Fibroblast of the conjunctiva (primary cell): ENCODE measurements around the gene HEXB.
A peak's percentile ranks its signal among the peaks of the same experiment; 100 is the strongest.
"Not testable (repeated sequence)": the region's sequence is repeated elsewhere in the genome, so short reads cannot be mapped to it uniquely, and the experiment has no call there.

Source experiments
- DNase-seq: peaks from one replicate; pipeline ENCODE4 v3.0.0-alpha.2; 2010; ENCODE audit warnings: low read depth

Gene HEXB

GRCh38 chr5:74659172-74659571 is 25.9 kb upstream of the HEXB start:
- no peak for DNase-seq

- DNase-seq, result no peak
Measured at GRCh38 chr5:74660140-74660539, 24.9 kb upstream of the HEXB start.

GRCh38 chr5:74660873-74661272 is 24.2 kb upstream of the HEXB start:
- DNase-seq, result no peak

GRCh38 chr5:74664551-74664950 is 20.5 kb upstream of the HEXB start:
- no peak for DNase-seq

GRCh38 chr5:74665273-74665672 is 19.8 kb upstream of the HEXB start:
- no peak for DNase-seq

GRCh38 chr5:74665816-74666215 is 19.2 kb upstream of the HEXB start:
- no peak for DNase-seq

GRCh38 chr5:74667396-74667795 is 17.6 kb upstream of the HEXB start:
- no peak for DNase-seq

- no peak for DNase-seq
Measured at GRCh38 chr5:74669821-74670220, 15.2 kb upstream of the HEXB start.

GRCh38 chr5:74670396-74671038 is 14.5 kb upstream of the HEXB start:
- DNase-seq, result no peak

GRCh38 chr5:74672215-74672877 is 12.7 kb upstream of the HEXB start:
- no peak for DNase-seq

- peak; percentile 64 for DNase-seq
Measured at GRCh38 chr5:74673011-74673790, 11.8 kb upstream of the HEXB start.

GRCh38 chr5:74676466-74676865 is 8.6 kb upstream of the HEXB start:
- DNase-seq, result not testable (repeated sequence)

GRCh38 chr5:74678123-74678522 is 6.9 kb upstream of the HEXB start:
- DNase-seq, result not testable (repeated sequence)

GRCh38 chr5:74679300-74679699 is 5.7 kb upstream of the HEXB start:
- DNase-seq, result not testable (repeated sequence)

GRCh38 chr5:74679966-74680365 is 5.1 kb upstream of the HEXB start:
- DNase-seq, result no peak

- no peak for DNase-seq
Measured at GRCh38 chr5:74685979-74686631, 1.1 kb downstream of the HEXB start.

GRCh38 chr5:74686962-74687751 is 2.1 kb downstream of the HEXB start:
- DNase-seq, result no peak

- no peak for DNase-seq
Measured at GRCh38 chr5:74693191-74693590, 8.2 kb downstream of the HEXB start.

- no peak for DNase-seq
Measured at GRCh38 chr5:74717596-74717995, 32.6 kb downstream of the HEXB start.

GRCh38 chr5:74722271-74722670 is 37.2 kb downstream of the HEXB start:
- no peak for DNase-seq

GRCh38 chr5:74725331-74725730 is 40.3 kb downstream of the HEXB start:
- no peak for DNase-seq

GRCh38 chr5:74736759-74737158 is 51.7 kb downstream of the HEXB start:
- DNase-seq, result no peak
